Renal pelvis (tissue), 4 donors: ENCODE results near the gene GPR31. TPM values are rescaled to one million over a fixed set of nuclear protein-coding genes. Genes with fewer than 3 reads are reported as not detected.
"Not testable (repeated sequence)": the region's sequence is repeated elsewhere in the genome, so short reads cannot be mapped to it uniquely, and the experiment has no call there.

Experiments
- DNase-seq: peaks from one replicate; pipeline ENCODE4 v3.0.0-alpha.2; 2013
- polyA plus RNA-seq, 3 donors: library from polyadenylated mRNA; unstranded; fragments of 120-200 nt; gene quantifications; one replicate each; pipeline ENCODE4 v1.2.1, GENCODE V29; 2013; ENCODE audit not compliant: insufficient read length in 3 of 3

The GPR31 gene
- polyA plus RNA-seq, 3 donors: 0.10 TPM; not detected in 2

DNA sequence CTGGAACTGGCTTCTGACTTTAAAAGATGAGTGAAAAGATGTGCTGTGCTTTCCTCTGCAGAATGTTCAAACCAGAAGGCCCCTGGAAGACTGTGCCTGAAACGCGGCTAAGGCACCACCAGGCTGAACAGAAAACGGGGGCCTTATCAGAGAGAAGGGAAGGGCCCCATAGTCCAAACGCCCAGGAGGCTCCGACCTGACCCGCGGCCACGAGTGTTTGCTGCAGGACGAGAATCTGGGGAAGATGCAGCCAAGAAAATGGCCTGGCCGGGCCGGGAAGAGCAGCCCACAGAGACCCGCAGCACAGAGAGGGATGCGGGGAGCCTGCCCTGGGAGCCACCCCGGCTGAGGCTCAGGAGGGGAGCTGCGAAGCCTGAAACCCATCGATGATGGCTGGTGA is 10.5 kb upstream of the GPR31 start:
- DNase-seq: not testable (repeated sequence)

DNA sequence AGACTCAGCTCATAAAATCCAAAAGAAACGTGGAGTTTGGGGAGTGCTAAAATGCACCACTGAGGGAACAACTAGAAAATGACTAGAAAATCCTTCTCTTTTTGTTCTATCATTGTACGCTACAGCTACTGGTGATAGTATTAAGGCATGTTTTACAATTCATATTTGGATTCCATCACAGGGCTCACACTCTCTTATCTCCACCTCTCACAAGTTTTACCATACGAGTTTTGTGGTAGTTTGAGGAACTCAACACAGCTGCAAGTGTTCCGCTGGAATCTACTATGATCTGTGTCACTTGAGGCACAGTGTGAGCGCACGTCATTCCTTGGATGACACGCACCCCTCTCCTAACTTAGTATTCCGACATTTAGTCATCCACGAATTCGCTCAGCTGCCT is 9.9 kb upstream of the GPR31 start:
- DNase-seq: not testable (repeated sequence)

DNA sequence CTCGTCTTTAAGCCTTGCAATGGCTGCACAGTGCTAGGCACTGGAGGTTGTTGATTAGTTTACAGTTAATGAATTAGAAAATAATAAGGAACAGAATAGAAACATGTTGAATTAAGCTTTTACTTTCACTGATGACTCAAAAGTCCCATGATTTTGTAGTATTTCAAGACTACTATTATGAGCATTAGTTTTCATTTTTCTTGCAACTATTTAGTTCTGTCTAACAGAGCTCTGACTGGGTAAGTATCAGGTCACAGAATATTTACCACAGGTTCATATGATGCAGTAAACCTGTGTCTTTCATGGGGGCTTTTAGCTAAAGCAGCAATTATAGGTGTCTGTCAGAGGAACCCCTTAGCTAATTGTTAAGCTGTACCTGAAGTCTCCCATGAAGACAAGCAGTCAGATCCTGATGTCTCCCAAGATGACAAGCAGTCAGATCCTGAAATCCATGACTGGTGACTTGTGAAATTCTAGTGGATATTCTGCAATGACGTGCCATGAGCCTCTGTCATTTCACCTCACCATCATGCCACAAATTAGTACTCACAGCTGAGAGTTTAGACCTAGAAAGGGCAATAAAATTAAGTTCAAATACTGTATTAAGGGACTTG is 8.2 kb upstream of the GPR31 start:
- DNase-seq: no peak

DNA sequence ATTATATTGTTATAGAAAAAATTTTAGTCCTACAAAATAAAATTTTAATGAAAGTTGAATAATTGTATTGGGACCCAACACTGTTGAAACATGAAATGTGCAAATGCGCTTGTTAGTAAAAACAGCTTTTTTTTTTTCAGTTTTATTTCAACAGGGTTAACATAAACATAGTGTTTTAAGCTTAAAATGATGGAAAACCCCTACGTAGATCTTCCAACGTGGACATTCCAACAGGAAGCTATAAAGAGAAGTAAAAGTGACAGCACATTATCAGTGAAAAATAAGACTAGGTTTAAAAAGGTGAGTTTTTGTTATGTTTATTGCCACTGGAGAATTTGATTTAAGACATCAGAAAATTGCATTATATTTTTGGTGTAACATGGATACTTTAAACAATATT is 6.5 kb upstream of the GPR31 start:
- no peak for DNase-seq

DNA sequence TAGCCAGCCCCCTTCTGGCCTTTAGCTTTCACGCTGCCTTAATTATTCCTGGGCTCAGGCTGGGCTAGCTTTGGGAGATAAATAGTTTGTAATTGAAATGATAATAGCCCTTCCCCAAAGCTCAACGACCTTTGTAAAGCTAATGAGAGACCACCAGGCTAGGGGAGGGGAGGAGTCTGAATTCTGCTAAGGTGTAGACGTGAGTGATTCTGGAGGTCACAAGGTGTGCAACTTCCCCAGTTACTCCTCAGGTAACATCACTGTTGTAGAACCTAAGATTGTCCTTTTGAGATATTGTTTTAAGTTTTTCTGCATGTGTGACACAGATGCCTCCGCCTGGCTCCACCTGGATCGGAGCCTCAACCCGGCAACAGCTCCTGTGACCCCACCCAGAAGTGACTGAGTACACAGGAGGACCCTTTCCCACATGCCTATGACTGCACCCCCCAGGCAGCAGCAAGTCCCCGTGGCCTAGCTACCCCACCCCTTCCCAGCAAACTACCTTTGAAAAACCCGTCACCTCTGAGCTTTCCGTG is 5.8 kb upstream of the GPR31 start:
- no peak for DNase-seq

DNA sequence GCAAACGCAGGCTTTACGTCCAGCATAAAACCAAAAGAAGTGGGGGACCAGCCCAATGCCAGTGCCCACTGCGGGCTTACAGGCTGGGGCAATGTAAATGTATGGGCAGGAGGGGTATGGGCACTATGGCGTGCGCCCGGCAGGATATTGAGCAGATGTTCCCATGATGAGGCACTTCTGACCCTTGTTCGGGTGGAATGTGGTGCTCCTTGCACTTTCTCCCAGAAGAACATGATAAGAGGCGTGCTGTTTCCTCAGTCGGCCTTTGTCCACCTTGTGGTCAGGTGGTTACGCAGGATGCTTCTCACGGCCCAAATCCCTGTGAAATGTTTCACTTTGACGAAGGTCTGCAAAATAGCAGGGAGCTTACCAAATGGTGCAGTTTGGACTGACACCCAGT is 4.8 kb upstream of the GPR31 start:
- DNase-seq: no peak

DNA sequence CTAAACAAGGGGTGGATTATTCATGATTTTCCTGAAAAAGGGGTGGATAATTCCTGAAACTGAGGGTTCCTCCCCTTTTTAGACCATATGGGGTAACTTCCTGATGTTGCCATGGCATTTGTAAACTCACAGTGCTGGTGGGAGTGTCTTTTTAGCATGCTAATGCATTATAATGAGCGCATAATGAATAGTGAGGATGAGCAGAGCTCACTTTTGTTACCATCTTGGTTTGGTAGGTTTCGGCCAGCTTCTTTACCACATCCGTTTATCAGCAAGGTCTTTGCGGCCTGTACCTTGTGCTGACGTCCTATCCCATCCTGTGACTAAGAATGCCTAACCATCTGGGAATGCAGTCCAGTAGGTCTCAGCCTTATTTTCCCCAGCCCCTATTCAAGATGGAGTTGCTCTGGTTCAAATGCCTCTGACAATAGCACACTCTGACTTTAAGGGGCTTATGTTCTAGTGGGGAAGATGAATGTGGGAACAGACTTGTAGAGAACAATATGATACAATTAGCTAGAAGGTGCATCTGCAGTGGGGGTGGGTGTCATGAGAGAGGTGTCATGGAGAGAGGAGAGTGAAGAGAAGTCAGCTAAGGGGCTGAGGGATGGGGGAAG is 4.2 kb upstream of the GPR31 start:
- DNase-seq: no peak

DNA sequence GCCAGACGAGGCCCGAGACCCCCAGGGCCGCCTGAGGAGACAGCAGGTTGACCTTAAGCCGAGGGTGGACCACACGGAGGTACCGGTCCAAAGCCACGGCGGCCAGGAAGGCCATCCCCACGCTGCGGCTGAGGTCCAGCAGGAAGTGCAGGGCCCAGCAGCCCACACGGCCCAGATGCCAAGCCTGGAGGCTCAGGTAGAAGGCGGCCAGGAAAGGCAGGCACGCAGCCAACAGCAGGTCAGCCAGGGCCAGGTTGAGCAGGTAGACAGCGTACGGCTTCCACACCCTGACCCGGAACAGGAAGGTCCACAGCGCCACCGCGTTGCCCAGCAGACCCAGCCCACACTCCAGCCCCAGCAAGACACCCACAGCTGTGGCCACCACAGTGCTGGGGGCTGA is 366 bp downstream of the GPR31 start:
- DNase-seq: no peak

DNA sequence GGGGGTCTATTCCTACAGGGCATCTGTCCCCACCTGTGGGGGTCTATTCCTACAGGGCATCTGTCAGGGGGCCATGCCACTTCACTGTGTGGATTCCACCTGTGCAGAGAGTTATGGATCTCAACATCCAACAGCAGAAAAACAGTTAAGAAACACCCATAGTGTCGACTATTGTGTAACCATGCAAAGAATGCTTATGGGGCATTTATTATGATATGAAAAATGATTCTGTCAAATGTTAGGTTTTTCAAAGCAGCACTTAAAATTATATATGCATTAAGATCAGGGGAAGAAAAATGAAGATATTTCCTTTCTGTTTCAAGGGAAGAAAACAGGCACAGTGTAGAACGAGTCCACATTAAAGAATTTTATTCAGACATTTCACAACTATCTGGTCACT is 2.9 kb downstream of the GPR31 start:
- DNase-seq: no peak

DNA sequence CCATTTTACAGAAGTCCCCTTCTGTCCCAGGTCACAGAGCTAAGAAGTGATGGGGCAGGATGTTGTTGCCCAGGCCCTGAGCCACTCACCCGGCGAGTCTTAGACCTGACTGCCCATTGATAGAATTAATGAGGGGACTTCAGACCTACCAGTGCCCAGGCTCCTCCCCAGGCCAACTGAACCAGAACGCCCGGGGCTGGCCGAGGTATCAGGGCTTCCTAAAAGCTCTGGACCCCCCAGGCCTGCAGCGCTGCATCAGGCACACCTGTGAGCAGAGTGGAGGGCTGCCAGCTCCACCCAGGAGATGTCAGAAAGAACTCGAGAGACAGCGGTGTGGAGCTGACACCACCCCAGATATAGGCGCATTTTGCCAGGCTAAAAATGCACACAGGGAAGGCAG is 3.5 kb downstream of the GPR31 start:
- DNase-seq: no peak

DNA sequence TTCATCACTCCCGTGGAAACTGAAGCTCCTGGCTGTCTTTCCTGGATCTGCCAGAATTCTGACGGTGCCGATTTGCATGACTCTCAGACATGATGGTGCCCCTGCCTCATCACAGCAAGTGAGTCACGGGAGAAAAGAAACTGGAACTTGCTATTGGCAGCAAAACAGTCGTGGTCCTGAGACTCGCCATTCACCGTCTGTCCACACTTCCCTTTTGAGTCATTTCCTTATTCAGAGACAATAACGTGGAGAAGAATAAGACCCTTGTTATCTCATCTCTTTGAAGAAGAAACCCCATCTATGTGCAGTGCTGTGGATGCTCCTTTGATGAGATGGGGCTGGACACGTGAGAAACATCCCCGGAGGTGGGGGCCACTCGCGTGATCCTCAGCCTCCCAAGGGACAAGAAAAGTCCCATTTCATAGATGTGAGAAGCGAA is 4.2 kb downstream of the GPR31 start:
- DNase-seq: no peak

DNA sequence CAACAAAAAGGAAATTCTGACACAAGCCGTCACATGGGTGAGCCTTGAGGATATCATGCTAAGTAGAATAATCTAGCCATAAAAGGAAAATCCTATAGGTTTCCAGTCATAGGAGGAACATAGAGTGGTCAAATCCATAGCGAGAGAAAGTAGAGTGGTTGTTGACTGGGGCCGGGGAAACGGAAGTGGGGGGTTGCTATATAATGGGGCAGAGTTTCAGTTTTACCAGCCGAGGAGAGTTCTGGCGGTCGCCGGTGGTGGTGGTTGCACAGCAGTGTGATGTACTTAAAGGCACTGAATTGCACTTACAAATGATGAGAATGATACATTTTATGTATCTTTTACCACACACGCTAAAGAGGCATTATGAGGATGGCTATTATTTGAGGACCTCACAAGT is 4.9 kb downstream of the GPR31 start:
- no peak for DNase-seq

DNA sequence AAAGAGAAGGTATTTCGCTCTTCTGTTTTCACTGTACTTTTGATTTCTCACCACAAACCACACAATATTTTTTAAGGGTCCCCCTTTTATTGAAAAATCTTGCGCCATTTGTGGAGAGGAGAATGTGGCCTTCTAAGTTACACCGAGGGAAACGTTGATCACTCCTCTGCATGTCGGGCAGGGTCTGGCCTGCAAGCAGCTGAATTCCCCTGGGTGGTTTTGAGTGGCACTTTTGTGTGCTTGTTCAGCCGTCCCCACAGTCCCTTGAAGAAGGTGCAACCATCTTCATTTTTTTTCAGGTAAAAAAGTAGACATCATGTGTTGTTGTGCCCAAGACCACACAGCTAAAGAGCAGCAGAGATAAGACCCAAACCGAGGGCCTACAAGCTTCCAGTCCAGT is 6.1 kb downstream of the GPR31 start:
- no peak for DNase-seq

DNA sequence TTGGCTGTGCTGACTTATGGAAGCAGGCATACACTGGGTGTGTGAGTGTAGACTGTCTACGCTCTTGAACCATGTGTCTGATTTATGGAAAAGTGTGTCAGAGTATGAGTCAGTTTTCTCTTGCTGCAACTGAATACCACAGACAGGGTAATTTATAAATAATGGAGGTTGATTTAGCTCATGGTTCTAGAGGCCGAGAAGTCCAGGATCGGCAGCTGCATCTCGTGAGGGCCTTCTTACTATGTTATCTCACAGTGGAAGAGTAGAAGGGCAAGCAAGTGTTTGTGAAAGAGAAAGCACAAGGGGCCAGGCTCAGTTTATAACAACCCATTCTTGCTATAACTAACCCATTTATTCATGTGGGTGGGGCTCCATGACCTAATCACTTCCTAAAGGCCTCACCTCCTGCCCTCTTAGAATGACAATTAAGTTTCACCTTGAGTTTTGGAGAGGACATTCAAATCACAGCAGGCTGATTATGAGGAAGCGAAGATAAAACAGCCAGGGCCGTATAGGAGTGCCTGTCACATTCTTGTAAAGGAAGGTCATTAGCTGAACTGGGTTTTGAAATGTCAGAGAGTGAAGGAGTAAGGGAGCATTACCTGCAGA is 6.7 kb downstream of the GPR31 start:
- DNase-seq: no peak

DNA sequence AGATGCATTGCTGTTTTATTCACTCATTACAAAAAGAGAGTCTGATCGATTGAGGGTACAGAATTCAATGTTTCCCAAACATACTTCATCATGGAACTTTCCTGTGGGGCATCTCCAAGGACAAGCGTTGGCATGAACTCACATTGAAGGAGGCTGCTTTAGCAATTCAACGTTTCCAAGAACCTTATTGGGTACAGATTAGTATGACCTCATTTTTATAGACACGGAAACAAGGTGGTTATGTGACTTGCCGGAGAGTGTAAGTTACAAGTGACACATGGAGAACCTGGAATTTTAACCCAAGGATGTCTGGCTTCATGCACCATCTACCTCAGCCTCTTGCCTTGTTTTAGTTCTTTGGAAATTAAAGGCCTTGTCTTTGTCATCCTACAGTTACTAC is 8.8 kb downstream of the GPR31 start:
- DNase-seq: no peak

DNA sequence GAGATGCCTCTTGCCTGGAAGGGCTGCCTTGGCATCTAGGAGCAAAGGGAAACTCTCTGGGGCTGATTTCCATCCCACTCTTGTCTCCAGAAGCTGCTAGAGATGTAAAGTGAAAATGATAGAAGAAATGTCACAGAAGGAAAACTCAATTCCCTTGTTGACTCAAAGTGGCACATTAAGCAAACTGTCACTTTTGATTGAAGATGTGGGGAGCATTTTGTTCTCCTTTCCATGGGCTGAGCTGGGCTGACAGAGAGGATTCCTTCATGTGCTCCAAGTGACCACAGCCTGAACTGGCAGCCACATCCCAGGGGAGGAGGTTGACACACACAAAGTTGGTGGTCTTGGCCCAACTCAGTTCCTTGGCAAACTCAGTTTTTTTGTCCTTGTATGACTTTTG is 9.8 kb downstream of the GPR31 start:
- DNase-seq: no peak

DNA sequence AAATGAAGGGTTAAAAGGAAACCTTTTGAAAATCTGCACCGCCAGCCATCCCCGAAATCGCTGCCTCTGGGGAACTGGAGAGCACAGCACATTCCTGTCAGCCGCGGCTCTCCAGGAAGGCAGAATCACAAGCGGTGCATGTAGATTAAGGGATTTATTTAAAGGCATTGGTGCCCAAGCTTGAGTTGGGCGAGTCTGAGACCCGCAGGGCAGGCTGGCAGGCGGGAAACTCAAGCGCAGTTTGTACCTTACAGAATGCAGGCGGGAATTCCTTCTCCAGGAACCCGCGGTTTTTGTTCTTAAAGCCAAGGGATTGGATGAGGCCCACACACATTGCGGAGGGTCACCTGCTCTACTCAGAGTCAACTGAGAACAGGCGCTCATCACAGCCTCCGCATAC is 10.8 kb downstream of the GPR31 start:
- DNase-seq: peak; percentile 24

DNA sequence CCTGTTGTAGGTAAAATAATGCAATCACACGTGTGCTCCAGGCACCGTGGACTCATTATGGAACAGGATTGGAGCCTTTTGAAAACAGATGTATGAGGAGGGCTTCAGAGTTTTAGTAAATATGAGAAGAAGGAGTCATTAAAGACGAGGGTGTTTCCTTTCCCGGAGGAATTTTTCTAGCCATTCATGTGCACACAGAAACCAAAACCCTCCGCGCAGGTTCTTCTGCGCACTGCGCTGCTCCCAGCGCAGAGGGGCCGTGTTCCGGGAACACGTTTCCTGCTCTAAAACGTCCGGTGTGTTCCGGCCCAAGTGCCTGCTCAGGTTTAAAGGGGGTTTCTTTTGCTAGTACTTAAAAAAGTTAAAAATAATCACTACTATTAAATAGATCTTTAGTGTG is 11.6 kb downstream of the GPR31 start:
- no peak for DNase-seq

DNA sequence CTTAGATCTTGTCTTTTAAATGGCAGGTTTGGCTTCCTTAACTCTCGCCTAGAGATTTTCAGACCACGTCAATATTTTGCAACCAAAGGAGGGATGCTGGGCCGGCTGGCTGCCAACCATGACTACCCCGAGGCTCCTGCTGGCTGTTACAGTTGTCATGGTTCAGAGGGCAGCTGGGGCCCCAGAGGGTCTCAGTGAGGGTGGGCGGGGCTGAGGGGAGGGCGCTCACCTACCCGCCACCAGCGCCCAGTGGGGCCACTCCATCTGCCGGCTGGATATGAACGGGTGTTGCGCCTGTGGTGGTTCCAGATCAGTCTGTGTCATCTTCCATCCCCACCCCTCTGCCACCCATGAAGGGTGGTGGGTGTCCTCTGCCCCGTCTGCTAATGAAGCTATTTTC is 12.3 kb downstream of the GPR31 start:
- no peak for DNase-seq

DNA sequence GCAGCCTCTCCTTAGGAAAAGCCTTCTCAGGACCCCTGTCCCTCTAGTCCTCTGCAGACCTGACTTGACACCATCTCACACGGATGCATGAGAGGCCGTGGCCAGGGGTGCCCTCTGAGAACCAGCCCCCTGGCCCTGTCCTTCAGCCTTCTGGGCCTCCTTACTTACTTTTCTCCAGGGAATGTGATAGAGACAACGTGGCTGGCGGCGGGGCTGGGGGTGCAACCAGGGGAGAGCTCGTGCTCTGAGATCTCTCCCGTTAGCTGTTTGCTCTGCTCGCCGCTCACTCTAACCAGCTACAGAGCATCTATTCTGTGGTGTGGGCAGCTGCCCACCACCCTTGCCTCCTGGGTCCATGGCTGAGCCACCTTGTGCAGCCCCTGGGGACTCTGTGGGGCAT is 14.7 kb downstream of the GPR31 start:
- no peak for DNase-seq

DNA sequence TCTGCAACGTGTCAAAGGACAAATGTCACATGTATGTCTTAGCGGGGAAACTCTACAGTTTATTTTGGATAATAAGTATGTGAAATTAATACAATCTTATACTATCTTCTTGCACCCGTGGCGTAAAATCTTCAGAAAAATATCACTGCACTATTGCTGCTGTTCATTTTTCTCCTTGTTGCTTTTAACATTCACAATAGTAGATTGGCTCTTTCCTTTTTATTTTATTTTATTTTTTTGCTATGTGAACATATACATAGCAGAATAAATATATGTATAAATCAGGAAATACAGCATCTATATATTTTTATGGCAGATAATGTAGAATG is 15.4 kb downstream of the GPR31 start:
- no peak for DNase-seq

DNA sequence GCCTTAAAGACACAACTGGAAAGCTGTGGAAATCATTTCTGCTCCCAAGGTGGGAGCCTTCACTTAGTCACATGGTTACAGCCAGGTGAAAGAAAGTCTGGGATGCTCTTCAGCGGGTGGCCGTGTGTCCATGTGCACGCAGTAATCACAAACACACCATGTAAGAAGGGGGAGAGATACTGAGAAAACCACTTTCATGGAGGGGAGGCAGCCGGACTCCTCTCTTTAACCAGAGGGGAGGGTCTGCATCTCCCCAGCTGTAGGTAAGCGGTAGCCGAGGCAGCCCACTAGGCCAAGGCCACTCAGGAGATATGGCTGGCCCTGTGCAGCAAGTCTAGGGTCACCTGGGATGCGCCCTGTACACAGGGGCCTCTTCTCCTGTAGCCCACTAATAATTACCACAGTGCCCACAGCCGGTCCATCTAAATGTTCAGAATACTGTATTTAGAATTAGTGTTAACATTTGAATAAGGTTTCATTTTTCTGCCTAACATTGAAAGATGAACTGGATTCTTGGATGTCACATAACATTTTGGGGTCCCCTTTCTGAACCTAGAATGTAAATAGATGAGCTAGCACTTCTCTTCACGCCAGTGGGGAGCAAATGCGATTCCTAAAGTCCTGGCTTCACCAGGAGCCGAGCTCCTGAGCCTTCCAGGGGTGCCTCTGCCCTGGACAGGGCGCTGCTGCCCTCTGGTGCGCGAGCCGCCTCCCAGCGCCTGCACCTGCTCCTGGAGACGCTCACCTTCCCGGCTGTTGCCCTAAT is 15.9 kb downstream of the GPR31 start:
- peak; percentile 19 for DNase-seq
